22Rv1 (cell line): ENCODE data around the gene SPTBN1.

Experiments
- ZFX ChIP-seq: fragments of 450-650 bp; IDR thresholded peaks from 2 replicates; pipeline ENCODE4 v1.6.1; 2017; ENCODE audit warnings: antibody characterized with exemption, borderline replicate concordance
- TF ChIP-seq, protein P1 (sequence below): fragments of 450-650 bp; IDR thresholded peaks from 2 replicates; pipeline ENCODE4 v1.5.1; 2017; ENCODE audit warnings: mild to moderate bottlenecking

DNA sequence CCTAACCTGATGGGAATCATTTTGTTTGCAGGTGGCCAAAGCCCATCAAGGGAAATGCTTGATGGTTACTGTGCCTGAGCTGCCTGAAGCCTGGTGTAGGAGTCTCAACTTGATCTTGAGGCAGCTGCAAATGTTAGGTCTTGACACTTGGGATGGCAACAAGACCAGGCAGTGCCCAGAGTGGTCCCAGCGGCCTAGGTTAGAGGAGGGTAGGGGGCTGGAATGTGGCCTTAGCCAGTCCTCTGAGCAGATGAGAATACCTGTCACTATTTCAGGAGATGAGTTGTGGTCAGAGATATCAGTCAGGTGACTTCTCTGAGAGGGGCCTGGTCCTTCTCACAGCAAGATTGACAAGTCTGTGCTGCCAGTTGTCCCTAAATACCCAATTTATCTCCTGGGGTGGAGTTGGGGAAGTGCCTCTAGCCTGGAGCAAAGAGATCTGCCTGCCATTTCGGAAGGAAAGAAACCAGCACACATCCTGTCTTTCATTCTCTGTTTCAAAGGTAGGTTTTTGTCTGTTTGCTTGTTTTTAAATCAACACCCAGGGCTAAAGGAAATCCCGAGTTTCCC lies 13.4 kb downstream of the SPTBN1 start:
- TF ChIP-seq, protein P1, sequence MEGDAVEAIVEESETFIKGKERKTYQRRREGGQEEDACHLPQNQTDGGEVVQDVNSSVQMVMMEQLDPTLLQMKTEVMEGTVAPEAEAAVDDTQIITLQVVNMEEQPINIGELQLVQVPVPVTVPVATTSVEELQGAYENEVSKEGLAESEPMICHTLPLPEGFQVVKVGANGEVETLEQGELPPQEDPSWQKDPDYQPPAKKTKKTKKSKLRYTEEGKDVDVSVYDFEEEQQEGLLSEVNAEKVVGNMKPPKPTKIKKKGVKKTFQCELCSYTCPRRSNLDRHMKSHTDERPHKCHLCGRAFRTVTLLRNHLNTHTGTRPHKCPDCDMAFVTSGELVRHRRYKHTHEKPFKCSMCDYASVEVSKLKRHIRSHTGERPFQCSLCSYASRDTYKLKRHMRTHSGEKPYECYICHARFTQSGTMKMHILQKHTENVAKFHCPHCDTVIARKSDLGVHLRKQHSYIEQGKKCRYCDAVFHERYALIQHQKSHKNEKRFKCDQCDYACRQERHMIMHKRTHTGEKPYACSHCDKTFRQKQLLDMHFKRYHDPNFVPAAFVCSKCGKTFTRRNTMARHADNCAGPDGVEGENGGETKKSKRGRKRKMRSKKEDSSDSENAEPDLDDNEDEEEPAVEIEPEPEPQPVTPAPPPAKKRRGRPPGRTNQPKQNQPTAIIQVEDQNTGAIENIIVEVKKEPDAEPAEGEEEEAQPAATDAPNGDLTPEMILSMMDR, result no peak
- no peak for TF ChIP-seq ZFX
